Stimulated activated CD4-positive, alpha-beta T cell treated with anti-CD3 and anti-CD28 coated beads, Interleukin-1b, Interleukin-23, amount 100 ng/mL, for 1 hour (primary cell): ENCODE data around the gene MEGF11.

Experiments
- DNase-seq, 2 donors: peaks; one replicate each; pipeline ENCODE4 v3.0.0-alpha.2; 2020; ENCODE audit warnings: low read depth in 2 of 2

The MEGF11 gene

DNA sequence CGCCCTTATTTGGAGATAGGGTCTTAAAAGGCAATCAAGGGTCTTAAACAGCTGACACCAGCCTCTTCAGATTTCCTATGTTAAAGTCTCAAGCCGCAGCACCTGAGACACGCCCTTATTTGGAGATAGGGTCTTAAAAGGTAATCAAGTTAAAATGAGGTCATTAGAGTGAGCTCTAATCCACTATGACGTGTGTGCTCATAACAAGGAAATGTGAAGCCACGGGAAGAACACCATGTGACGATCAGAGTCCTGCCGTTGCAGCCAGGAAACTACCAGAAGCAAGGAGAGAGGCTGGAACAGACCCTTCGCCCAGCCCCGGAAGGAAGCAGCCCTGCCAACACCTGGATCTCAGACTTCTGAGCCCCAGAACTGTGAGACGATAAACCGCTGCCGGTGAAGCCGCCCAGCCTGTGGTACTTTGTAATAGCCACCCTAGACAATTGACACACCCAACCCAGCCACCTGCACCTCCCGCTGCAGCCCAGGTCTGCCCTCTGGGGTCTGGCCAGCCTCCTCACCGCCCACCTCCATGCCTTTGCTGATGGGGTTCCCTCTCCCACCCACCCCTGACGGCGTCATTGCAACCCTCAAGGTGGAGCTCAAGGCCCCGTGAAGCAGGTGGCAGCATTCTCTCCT is 137.9 kb downstream of the MEGF11 start:
- DNase-seq: no peak

DNA sequence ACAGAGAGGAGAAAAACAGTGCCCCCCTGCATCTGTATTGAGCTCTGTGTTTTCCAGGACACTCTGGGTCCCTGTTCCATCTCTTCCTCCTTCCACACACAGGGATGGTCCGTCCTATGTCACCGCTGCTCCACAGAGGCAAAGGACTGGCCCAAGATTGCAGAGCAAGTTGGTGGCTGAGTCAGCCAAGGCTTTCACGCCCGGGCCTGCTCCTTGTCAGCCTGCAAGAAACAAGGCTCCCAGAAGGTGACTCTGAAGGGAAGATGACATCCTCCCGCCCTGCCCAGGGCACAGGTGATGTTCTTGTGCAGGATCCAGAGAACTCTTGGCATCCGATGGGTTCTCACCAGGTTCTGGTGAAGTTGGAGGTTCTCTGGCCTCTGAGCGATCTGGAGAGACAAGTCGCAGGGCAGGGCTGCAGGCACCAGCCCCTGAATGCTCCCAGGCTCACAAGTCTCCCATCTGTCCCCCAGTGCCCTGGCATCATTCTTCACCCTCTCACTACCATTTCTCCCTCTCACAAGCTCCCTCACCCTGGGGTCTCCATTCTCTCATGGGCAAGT is 138.6 kb downstream of the MEGF11 start:
- no peak for DNase-seq

DNA sequence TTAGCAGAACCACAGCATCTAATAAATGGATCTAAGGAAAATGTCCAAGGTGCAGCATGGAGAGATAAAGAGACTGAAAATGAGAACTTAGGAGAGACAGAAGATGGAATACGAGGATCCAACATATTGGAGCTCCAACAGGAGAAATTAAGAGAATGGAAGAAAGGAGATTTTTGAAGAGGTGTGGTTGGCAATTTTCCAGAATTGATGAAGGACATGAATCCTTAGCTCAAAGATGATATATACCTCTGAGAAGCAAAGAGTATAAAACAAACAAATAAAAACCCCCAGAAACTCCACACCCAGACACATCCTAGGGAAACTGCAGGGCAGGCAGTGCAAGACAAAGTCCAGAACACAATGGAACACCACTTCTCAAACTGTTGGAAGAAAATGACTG is 141.2 kb downstream of the MEGF11 start:
- no peak for DNase-seq

DNA sequence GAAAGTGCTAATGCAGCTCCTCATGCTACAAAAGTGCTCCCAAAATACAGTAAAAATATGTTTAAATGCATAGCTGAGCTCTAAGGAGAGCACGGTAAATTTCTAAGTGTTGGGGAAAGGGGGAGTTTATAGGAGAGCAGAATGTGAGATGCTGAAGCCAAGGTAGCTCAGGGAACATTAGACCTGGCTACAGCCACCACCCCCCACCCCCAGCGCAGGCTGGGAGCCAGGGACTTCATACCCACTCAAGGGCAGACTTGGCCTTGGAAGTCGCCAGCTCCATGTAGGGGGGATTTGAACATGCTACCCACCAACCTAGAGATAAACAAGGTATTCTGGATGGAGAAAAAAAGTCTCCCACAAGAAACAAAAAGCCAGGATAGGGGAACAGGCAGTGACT is 142.2 kb downstream of the MEGF11 start:
- DNase-seq: no peak

DNA sequence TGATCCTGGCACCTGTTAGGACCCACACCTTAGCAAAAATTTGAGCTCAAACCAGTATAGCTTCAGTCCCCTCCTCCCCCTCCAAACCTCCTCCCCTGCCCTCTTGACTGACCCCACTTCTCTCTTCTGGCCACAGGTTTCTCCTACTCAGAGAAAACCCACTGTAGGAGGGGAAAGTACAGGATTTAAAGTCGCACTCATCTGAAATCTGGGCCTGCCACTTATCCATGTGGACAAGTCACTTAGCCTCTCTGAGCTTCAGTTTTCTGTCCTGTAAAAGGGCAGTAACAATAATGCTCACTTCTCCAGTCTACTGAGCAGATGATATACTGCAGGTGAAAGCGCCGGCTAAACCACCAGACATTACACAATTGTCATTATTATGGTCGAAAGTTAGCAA is 142.7 kb downstream of the MEGF11 start:
- no peak for DNase-seq

DNA sequence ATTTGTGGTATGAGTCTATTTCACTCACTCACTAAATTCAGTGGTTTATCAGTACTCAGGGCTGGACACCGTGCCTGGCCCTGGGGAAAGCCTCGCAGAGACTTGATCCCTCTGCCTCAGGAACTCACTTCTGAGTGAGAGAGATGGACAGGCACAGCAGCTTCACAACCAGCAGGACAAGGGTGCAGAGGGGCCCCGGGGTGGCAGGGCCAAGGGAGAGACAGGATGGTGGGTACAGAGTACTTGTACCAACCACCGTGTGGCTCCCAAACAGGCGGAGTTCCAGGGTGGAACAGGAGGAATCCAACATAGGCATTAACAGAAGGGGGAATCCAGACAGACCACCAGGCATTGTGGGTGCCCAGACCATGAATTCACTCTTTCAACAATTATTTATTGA is 143.7 kb downstream of the MEGF11 start:
- DNase-seq: no peak

DNA sequence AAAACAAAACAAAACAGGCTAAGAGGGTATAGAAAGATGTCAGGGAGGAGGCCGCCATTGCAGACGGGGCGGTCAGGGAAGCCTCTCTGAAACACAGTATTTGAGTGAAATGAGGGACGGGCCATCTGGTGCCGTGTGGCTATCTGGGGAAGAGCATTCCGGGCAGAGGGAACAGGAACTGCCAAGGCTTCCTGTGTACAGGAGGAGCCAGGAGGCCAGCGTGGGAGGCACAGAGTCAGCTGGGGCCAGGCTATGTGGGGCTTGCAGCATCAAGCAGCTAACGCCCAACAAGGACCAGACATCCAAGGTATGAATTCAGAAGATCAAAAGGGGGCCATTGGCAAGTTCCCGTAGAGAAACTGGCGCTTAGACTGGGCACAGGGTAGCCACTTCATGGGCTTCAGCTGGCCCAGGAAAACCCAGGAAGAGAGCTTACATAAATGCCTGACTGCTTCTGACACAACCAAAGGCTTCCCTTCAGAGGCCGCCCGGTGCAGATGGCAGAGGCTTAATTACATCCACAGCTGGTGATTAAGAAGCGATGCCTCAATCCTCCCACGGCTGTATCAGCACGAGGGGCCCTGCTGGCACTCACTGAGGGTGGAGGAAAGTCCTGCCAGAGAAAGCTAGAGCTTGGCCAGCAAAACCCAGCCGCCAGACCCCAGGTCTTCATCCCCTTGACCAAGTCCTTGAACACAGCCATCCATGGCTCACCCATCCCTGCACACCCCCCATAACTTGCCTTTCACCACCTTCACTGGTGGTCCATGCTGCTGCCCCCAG is 144.9 kb downstream of the MEGF11 start:
- no peak for DNase-seq

DNA sequence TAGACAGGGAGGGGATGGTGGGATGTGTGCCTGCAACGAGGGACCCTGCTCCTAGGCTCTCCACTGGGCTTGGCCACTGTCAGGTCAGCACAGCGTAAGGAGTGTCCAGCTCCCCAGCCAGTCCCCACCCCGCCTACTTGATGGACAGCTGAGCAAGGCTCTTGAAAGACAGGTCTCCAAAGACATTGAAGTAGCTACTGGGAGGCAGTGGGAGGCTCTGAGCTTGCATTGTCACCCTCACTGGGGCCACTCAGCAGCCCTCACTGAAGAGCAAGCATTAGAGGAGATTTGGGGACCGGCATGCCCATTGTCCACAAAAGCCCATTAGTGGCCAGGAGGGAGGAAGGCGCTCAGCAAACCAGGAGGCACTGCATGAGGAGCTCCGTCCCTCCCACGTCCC is 146.5 kb downstream of the MEGF11 start:
- no peak for DNase-seq

DNA sequence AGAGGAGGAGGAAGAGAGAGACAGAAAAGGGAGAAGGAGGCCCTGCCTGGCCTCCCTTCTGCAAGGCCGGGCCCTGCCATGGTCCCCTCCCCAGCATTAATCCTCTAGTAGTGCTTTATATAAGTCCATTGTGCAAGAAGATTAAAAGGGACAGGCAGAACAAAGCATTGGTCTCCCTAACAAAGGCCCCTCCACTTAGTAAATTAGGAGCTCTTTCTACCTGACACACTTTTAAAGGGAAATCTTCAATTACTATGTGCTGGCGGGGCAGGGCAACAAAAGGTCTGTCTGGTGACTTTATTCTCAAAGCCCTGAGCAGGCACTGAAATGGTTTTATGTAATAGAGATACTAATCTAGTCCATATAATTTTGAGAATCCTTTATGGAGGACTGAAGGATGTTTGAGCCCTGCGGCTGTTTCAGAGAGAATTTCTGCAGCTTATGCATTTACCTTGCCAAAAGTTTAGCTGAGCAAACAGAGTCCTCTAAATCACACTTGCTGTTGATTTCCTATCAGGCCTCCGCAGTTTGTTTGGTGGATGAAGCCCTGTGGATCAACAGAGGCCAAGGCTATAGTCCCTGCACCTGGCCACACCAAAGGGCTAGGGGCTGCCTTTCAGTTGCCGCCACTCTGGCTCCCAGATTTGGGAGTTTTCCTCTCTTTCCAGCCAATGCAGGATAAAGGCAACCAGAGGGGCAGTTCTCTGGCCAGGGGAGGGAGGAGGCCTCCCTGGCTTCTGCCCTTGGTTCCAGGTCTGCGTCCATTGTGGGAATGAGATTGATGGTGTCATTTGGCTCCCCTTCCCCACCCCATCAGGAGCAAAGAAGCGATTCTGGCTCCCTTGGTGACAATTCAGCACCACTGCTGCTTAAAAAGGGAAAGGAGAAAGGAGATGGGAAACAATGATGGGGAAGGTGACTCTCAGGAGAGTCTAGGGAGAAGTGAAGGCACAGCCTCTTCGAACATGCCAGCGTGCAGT is 148.0 kb downstream of the MEGF11 start:
- no peak for DNase-seq

DNA sequence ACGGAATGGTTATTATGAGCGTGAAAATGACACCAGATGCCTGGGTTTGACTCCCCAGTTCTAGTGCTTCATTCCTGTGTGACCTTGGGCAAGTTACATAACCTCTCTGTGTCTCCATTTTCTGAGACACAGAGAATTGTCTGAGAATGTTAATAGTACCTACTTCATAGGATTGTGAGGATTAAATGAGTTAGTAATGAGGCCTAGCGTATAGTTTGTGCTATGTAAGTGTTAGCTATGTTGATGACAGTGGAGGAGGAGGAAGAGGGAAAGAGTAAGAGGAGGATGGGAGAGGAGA is 150.3 kb downstream of the MEGF11 start:
- DNase-seq: no peak

DNA sequence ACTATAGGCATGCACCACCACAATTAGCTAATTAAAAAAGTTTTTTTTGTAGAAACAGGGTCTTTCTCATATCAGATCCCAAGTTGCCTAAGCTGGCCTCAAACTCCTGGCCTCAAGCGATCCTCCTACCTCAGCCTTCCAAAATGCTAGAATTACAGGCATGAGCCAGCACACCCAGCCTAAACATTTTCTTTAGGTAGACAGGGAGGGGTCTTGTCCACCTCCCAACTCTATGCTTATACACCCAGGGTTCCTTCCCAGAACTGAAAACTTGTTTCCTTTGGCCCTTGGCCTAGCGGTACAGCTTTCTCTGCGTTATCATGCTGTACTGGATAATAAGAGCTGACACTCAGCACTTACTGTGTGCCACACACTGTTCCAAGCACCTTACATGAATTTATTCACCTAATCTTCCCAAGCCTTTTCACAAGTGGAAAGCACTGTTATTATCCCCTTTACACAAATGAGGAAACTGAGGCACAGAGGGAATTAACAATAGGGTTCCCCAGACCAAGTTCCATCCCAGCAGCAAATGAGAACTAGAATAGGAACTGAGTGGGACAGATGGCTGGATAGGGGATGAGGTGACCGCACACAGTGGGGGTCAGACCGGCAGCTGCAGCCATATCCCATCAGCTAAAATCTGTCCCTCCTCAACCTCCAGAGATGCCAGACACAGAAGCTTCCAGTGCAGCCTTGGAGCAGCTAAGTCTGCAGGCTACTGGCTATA is 150.8 kb downstream of the MEGF11 start:
- no peak for DNase-seq

DNA sequence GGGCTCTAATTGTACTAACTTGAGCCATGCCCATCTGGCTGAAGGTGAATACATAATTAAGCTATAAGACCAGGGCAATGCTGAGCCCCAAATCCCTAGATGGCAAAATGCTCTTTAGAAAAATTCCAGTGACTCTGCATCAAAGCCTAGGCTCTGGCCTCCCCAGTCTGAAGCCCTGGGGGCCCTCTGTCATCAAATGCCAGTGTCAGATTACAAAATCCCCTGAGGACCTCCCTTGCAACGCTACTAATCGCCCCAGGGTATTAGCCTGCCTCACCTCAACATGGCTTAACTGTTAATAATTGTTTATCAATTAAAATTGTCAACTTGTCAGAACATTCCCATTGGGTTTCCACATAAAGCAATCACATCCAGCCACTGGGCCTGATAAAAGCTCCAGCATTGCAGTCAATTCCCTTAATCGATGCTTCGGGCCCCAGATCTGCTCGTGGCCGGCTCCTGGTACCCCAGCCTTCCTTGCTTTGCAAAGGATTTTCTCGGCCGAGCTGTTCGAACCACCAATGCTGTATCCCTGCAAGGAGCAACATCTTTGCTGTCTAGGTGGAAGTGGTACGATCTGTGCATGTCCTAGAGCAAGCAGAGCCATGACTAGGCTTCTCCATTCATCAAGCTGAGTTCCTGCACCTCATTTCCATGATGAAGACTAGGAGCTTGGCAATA is 151.7 kb downstream of the MEGF11 start:
- DNase-seq: no peak

DNA sequence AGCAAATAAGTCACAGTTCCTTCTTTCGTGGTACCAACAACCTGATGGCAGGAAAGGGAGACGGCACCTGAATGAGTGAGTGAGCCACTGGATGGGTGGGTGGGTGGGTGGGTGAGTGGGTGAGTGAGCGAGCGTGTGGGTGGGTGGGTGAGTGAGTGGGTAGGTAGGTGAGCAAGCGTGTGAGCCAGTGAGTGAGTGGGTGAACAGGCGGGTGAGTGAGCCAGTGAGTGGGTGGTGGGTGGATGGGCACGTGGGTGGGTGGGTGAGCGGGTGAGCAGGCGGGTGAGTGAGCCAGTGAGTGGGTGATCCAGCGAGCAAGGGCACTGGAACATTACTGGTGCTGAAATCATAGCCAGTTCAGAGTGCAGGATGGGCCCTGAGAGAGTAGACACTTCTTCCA is 152.8 kb downstream of the MEGF11 start:
- DNase-seq: no peak

DNA sequence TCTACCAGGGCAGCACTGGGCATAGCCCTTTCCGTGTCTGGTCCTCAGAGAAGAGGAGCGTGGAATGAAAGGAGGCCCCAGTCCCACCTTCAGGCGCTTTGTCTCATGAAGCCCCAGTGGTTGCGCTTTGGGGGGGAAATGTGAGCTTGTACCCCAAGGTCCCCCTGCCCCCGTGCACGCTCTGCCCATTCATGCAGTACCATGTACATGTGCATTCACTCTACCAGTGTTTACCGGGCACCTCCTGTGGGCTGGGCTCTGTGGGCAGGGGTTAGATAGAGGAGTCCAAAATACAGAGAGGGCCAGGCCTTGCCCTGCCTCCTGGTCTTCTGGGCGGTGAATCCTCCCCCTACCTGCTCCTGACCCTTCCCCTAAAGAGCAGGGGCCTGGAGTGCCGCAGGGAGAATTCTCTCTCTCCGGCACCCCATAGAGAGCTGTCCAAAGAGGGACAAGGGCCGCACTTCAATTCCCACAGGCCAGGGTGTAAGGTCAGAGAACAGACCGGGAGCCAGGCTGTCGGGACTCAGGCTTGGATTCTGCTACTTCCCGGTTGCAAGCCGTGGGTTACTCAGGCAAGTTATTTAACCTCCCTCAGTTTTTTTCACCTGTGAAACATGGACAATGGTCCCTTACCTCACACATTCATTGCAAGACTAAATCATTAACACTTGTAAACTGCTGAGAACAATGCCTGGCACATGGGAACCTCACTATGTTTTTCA is 153.4 kb downstream of the MEGF11 start:
- no peak for DNase-seq

DNA sequence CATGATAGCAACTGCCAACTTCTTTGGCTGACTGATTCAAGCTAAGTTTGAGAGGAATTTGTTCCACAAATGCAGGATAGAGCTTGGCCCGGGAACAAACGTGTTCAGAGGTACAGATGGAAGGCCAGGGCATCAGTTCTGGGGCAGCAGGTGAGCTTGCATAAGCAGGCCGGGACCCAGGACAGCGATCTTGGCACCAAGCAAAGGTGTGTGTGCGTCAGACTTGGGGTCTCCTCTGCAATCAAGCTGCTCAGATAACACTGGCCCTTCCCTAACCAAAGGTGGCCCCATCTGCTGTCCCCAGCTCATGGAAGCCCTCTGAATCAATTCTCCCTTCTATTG is 155.6 kb downstream of the MEGF11 start:
- DNase-seq: no peak

DNA sequence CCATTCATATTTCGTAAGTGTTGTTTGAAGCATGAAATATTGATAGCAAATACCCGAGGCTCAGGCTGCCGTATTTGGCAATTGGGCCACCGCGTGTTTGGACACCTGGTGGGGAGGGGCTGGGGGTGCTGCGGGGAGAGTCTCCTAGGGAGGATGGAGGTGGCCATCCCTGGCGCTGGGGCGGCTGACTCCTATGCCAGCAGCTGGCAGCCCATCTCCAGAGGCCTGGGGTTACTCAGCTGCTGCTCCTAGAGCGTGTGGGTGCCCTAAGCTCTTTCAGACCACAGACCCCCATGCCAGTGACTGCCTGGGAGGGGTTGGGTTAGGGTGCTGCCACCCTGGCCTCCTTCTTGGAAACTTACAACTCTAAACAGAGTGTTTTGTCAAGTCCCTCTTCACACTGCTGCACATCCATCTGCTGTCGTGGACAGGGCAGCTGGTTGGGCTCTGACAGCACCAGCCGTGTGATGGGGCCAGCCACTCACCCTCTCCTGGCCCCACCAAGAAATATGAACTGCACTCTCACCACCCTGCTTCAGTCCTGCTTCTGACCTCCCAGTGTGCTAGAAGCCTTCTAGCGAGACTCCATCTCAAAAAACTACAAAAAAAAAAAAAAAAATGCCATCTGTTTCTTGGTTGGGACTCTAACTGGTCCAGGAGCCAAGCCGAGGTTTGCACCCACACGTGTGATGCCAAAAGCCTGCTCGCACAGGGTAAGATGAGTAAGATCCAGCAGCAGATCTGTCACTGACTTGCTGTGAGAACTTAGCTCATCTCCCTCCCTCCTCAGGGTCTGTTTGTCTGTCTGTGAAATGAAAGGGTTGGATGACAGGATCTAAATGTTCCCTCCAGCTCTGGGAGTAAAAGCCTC is 156.2 kb downstream of the MEGF11 start:
- DNase-seq: no peak

DNA sequence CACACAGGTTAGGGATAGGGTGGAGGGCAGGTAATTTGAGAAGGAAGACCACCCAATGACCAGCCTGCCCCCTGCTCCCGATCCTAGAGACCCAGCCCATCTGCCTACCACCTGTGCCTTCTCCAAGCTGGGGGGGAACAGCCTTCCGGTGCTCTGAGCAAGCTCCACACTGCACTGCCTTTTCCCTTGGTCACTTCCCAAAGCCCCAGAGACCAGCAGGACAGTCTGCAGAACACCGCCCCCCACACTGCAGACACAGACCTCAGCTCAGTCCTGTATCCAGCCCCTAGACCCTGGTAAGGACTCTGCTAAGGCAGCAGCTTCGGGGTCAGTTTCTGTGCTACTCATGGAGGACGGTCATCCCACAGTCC is 156.9 kb downstream of the MEGF11 start:
- DNase-seq: no peak

DNA sequence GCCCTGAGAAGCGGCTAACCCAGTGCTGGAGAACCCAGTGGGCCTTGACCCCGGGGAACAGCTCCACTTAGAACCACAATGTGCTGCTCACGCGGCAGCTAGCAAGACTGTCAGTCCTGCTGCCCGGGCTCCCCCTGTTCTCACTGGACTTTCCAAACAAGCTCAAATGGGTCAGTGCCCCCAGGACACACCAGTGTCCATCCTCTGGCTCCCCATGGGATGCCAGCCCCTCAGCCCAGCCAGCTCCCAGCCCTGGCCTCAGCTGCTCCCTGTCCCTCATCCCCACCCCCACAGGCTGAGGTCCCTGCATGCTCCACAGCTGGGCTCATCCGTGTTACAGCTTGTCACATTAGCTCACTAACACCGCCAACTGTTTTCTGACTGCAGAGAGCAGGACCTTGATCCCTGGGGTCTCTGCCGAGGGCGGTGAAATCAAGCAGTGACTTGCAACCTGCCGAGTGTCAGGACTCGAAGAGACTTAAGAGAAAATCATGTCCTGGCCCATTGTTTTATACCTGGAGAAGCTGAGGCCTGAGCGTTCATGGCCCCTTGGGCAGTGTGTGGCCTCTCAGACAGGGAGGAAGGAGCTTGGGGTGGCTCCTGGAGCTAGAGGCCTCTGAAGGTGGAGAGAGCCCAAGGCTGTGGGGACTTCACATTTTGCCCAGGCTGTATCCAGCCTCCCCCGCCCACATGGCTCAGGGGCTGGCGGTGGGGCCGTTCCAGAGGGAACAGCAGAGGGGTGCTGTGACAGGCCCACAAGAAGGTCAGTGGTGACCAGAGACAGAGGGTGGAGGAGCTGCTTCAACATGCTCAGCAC is 157.5 kb downstream of the MEGF11 start:
- no peak for DNase-seq

DNA sequence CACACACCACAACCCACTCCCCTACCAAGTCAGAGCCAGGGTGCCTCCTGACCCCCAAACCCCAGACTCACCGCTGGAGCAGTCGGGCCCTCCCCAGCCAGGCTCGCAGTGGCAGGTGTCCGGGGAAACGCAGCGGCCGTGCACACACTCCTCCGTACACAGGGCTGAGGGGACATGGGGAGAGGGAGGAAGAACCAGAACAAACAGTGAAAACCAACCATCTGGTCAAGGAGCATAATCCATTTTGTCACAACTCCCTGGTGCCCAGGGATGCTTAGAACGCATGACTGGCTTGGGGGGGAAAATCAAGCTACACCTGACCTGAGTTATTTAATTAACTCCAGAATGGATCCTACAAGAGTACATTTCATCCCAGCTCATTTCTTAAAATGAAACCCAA is 159.2 kb downstream of the MEGF11 start:
- DNase-seq: no peak
